ENCODE results near the gene FZD2. TPM values are rescaled to one million over a fixed set of nuclear protein-coding genes. Genes with fewer than 3 reads are reported as not detected.

The FZD2 gene
- total and polyA plus RNA-seq, 8 donors, result 0.16 to 3.6 (median 0.95) TPM

GRCh38 chr17:44599298-44600175 lies 42.3 kb downstream of the FZD2 start:
- intact Hi-C loops (cut with DNase I), result no loop called here
- ATAC-seq (peak in 3 of 4 donors; percentile 52 to 79 (median 64)), FAIRE-seq (no peak), DNase-seq (peak in 4 of 6 donors; percentile 9 to 25 (median 19))
- 79 to 81% methylated on average over 9 of the region's 9 CpGs for WGBS, 2 donors
- H3K27ac ChIP-seq, result no peak overlapping the region
- no peak for TF ChIP-seq CTCF (IDR thresholded peaks at IDR 0.05)
- no peak overlapping the region for H3K4me3 ChIP-seq
- no peaks in the 10 kb centered on the region for H3K4me1 ChIP-seq
- H3K36me3 ChIP-seq, result no peaks in the 10 kb centered on the region
- H3K9me3 ChIP-seq, result no peaks in the 10 kb centered on the region
- no peaks in the 10 kb centered on the region for H3K27me3 ChIP-seq

GRCh38 chr17:44601539-44601938 lies 44.3 kb downstream of the FZD2 start:
- DNase-seq (no peak), ATAC-seq (no peak), FAIRE-seq (no peak)
- Histone ChIP-seq H3K27ac (no peak overlapping the region), H3K4me3 (no peak overlapping the region), H3K27me3 (no peaks in the 10 kb centered on the region), H3K36me3 (no peaks in the 10 kb centered on the region), H3K9me3 (no peaks in the 10 kb centered on the region), H3K4me1 (no peaks in the 10 kb centered on the region)
- WGBS, 2 donors, result 86 to 94% methylated on average over 15 of the region's 15 CpGs
- intact Hi-C loops (cut with DNase I), result no loop called here
- no peak for TF ChIP-seq CTCF (IDR thresholded peaks at IDR 0.05)

DNA sequence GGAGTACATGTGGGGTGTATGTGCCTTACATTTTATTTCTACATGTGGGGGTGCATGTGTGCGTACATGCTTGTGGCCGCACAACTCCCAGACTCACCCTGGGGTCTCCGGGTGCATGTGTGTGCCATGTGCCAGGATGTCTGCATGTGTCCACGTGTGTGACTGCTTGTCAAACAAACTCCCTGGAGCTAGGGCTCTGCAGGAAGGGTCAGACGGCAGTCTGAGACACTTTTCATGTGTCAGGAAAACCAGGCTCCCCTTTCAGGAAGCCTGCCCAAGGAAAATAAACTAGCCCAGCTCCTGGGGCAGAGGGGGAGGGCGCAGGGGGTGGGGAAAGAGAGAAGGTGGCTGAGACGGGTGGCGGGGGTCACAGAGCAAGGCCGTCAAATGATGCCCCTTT lies 44.7 kb downstream of the FZD2 start:
- intact Hi-C loops (cut with DNase I), result no loop called here
- Histone ChIP-seq H3K27ac (no peak overlapping the region), H3K9me3 (no peaks in the 10 kb centered on the region), H3K27me3 (no peaks in the 10 kb centered on the region), H3K4me3 (no peak overlapping the region), H3K4me1 (no peaks in the 10 kb centered on the region), H3K36me3 (no peaks in the 10 kb centered on the region)
- WGBS, 2 donors, result 52 to 53% methylated on average over 7 to 9 of the region's 9 CpGs
- FAIRE-seq (no peak), DNase-seq (no peak), ATAC-seq (peak in 1 of 4 donors; percentile 57)
- TF ChIP-seq CTCF (IDR thresholded peaks at IDR 0.05), result no peak

DNA sequence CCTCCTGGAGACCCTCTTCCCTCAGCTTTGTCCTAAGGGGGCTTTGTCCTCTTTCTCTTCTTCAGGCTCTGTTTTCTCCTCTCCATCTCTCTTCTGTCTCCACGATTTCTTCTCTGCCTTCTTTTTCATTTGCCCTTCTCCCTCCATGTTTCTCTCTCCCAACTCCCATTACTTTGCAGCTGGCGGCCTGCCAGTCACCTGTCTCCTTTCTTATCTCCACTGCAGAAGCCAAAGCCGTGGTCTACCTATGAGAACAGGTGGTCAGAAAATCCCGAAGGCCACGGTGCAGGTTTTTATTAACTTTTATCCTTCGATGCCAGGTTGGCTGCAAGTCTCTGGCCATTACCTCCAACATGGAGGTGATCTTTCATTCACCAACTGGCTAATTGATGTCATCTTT lies 45.1 kb downstream of the FZD2 start:
- no peaks in the 10 kb centered on the region for H3K36me3 ChIP-seq
- no peak for TF ChIP-seq CTCF (IDR thresholded peaks at IDR 0.05)
- WGBS, 2 donors, result 6 to 8% methylated on average over 6 of the region's 6 CpGs
- H3K27ac ChIP-seq, result no peak overlapping the region
- FAIRE-seq, result no peak
- no peak overlapping the region for H3K4me3 ChIP-seq
- ATAC-seq, result peak in 3 of 4 donors; percentile 59 to 88 (median 75)
- no peaks in the 10 kb centered on the region for H3K27me3 ChIP-seq
- peak; percentile 25 to 81 (median 62) for DNase-seq
- no peaks in the 10 kb centered on the region for H3K4me1 ChIP-seq
- H3K9me3 ChIP-seq, result no peaks in the 10 kb centered on the region
- intact Hi-C loops (cut with DNase I), result no loop called here

- no peak for ATAC-seq
- Histone ChIP-seq H3K27ac (no peak overlapping the region), H3K36me3 (no peaks in the 10 kb centered on the region), H3K4me3 (no peak overlapping the region), H3K27me3 (no peaks in the 10 kb centered on the region), H3K9me3 (no peaks in the 10 kb centered on the region), H3K4me1 (no peaks in the 10 kb centered on the region)
- intact Hi-C loops (cut with DNase I), result no loop called here
- DNase-seq, result no peak
- no peak for TF ChIP-seq CTCF (IDR thresholded peaks at IDR 0.05)
- WGBS, 2 donors, result 76 to 80% methylated on average over 3 of the region's 3 CpGs
- no peak for FAIRE-seq
Measured at GRCh38 chr17:44602970-44603369, 45.7 kb downstream of the FZD2 start.

All from pancreas (tissue), 10 donors.